ENCODE measurements around the gene UBA7. TPM values are rescaled to one million over a fixed set of nuclear protein-coding genes. Genes with fewer than 3 reads are reported as not detected.

The UBA7 gene
- total and polyA plus RNA-seq, 4 donors, result 53.0 to 112 (median 75.9) TPM

DNA sequence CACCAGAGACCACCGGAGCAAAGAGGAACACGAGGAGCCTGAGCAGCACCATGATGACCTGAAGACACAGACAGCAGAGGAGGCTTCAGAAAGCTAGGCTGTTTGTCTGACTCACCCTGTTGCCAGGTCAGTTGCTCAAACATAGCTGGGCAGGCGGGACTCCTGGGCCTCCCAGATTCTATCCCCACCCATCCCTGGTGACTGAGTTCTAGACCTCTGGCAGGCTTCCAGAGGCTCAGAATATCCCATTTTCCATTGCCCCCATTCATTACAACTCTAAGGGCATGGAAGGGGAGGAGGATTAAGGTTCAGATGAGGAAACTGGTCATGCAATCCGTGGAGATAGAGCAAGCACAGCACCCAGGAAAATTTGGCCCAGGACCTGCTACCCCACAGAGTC lies 14.0 kb downstream of the UBA7 start, which contains the start of gene CDHR4:
CDHR4 (minus strand) TSS at position 113 of the 400 bp plus-strand sequence; CDS start at position 52, 61 bp downstream.
- Histone ChIP-seq H3K27me3 (ENCODE audit: control insufficient read depth in 3 of 3, insufficient read depth in 3 of 3, low read length in 2 of 3) (no peaks in the 10 kb centered on the region), H3K9me3 (ENCODE audit: control insufficient read depth in 4 of 4, insufficient read depth in 3 of 4, low read length in 3 of 4) (no peaks in the 10 kb centered on the region), H3K27ac (ENCODE audit: low read depth in 1 of 2, low read length in 1 of 2) (no peak within 1 kb of the TSS), H3K36me3 (ENCODE audit: control insufficient read depth in 4 of 4, insufficient read depth in 4 of 4, low read length in 4 of 4) (peaks cover 0 to 6% (median 0%) of the 10 kb centered on the region in 4 donors), H3K4me3 (no peak within 1 kb of the TSS), H3K9ac (ENCODE audit: insufficient read depth in 1 of 2, low read length in 2 of 2) (no peak within 1 kb of the TSS), H3K4me1 (ENCODE audit: control insufficient read depth in 5 of 5, insufficient read depth in 5 of 5, low read length in 5 of 5) (peaks cover 0 to 11% (median 5%) of the 10 kb centered on the region in 5 donors)
- ATAC-seq (ENCODE audit: insufficient read depth, low FRiP score) (no peak), DNase-seq (no peak)
- TF ChIP-seq, protein P1, sequence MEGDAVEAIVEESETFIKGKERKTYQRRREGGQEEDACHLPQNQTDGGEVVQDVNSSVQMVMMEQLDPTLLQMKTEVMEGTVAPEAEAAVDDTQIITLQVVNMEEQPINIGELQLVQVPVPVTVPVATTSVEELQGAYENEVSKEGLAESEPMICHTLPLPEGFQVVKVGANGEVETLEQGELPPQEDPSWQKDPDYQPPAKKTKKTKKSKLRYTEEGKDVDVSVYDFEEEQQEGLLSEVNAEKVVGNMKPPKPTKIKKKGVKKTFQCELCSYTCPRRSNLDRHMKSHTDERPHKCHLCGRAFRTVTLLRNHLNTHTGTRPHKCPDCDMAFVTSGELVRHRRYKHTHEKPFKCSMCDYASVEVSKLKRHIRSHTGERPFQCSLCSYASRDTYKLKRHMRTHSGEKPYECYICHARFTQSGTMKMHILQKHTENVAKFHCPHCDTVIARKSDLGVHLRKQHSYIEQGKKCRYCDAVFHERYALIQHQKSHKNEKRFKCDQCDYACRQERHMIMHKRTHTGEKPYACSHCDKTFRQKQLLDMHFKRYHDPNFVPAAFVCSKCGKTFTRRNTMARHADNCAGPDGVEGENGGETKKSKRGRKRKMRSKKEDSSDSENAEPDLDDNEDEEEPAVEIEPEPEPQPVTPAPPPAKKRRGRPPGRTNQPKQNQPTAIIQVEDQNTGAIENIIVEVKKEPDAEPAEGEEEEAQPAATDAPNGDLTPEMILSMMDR (IDR thresholded peaks at IDR 0.05; ENCODE audit: control extremely low read depth, extremely low read depth), result no peak
- 75 to 83% methylated on average over 4 of the region's 4 CpGs for WGBS, 2 donors

DNA sequence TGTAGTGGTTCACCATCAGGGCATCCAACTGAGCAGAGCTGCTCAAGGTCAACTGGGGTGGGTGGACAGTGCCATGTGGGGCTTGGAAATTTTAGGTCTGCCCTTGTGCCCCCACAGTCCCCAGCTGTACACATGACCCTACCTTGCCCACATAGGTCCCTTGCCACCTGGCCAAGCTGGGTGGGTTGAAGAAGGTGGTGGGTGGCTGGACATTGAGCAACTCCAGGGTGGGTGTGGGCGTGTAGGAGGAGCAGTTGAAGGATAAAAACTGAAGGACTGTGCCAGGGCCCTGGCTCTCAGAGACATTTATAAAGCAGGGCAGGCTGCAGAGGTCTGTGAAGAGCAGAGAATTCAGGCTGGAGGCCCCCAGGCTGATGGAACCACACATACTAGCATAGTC lies 14.6 kb downstream of the UBA7 start:
- 81 to 82% methylated on average over 1 of the region's 1 CpG for WGBS, 2 donors
- Histone ChIP-seq H3K36me3 (ENCODE audit: control insufficient read depth in 4 of 4, insufficient read depth in 4 of 4, low read length in 4 of 4) (peaks cover 0 to under 1% (median 0%) of the 10 kb centered on the region in 4 donors), H3K9ac (ENCODE audit: insufficient read depth in 1 of 2, low read length in 2 of 2) (no peak overlapping the region), H3K4me1 (ENCODE audit: control insufficient read depth in 5 of 5, insufficient read depth in 5 of 5, low read length in 5 of 5) (peaks cover 0 to 4% (median 0%) of the 10 kb centered on the region in 5 donors), H3K4me3 (no peak overlapping the region), H3K27me3 (ENCODE audit: control insufficient read depth in 3 of 3, insufficient read depth in 3 of 3, low read length in 2 of 3) (no peaks in the 10 kb centered on the region), H3K27ac (ENCODE audit: low read depth in 1 of 2, low read length in 1 of 2) (no peak overlapping the region), H3K9me3 (ENCODE audit: control insufficient read depth in 4 of 4, insufficient read depth in 3 of 4, low read length in 3 of 4) (no peaks in the 10 kb centered on the region)
- TF ChIP-seq, protein P1 (IDR thresholded peaks at IDR 0.05; ENCODE audit: control extremely low read depth, extremely low read depth), result no peak
- DNase-seq (no peak), ATAC-seq (ENCODE audit: insufficient read depth, low FRiP score) (no peak)

DNA sequence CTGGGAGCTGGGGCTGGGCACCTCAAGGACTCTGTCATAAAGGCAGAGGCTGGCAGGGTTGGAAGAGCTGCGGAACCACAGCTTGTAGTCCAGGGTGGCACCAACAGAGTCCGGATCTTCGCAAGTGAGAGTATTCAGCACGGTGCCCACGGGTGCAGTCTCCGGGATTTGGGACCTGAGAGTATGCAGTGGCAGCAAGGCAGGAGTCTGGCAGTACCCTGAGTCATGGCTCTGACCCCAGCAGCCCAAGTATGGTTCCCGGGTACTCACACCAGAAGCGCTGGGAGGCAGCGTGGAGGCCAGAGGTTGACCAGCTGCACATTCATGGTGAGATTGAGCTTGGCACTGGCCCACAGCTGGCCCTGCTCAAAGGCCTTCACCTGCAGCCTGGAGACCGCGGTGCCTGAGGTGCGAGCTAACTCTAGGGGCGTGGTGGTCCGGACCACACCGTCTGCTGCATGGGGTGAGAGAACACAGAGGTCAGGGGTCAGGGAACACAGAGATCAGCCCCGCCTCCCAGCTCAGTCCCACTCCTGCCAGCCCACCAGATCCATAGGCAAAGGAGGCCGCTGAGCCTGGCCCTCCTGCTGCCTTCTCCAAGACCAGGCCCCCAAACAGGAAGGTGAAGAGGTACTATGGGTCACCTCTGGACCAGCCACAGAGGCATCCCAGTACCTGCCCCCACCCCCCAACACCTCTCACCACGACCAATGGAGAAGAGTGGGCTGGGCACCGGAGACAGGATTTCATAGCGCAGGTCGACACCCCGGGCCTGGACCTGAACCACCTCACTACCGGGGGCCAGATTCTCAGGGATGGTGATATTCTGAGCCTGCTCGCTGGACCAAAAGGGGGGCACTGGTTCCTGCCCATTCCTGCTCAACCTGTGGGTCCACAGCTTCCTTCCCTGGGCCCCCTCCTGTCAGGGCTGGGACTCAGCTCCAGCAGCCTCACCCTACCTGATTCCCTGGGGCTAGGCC lies 18.5 kb downstream of the UBA7 start:
- Histone ChIP-seq H3K27ac (ENCODE audit: low read depth in 1 of 2, low read length in 1 of 2) (no peak overlapping the region), H3K27me3 (ENCODE audit: control insufficient read depth in 3 of 3, insufficient read depth in 3 of 3, low read length in 2 of 3) (no peaks in the 10 kb centered on the region), H3K4me1 (ENCODE audit: control insufficient read depth in 5 of 5, insufficient read depth in 5 of 5, low read length in 5 of 5) (no peaks in the 10 kb centered on the region), H3K9ac (ENCODE audit: insufficient read depth in 1 of 2, low read length in 2 of 2) (no peak overlapping the region), H3K9me3 (ENCODE audit: control insufficient read depth in 4 of 4, insufficient read depth in 3 of 4, low read length in 3 of 4) (no peaks in the 10 kb centered on the region), H3K4me3 (no peak overlapping the region), H3K36me3 (ENCODE audit: control insufficient read depth in 4 of 4, insufficient read depth in 4 of 4, low read length in 4 of 4) (no peaks in the 10 kb centered on the region)
- DNase-seq (no peak), ATAC-seq (ENCODE audit: insufficient read depth, low FRiP score) (no peak)
- WGBS, 2 donors, result 90 to 94% methylated on average over 24 of the region's 24 CpGs
- TF ChIP-seq, protein P1 (IDR thresholded peaks at IDR 0.05; ENCODE audit: control extremely low read depth, extremely low read depth), result no peak

Data from lung (tissue), 12 donors.